K562 (cell line): ENCODE measurements around the gene TRAF7. TPM values are rescaled to one million over a fixed set of nuclear protein-coding genes. Genes with fewer than 3 reads are reported as not detected.
A peak's percentile ranks its signal among the peaks of the same experiment; 100 is the strongest.

Experiments
- ATAC-seq: fragments of 200-7000 bp; cut with Tn5 transposase; 3 replicates; pipeline ENCODE4 v1.9.1; 2020; ENCODE audit warnings: moderate library complexity
- BruUV-seq: library from RNA; stranded (reverse); fragments of 400-500 nt; replicated peaks from 2 replicates; lab custom pipeline; 2021; lab: Mats Ljungman, UMichigan
- CTCF ChIA-PET: fragments of 300-600 bp; formaldehyde crosslinking; extraction: SDS; loops from one replicate; lab custom pipeline; 2021; ENCODE audit warnings: low intra/inter-chr PET ratio; lab: Yijun Ruan, JAX
- POLR2A ChIA-PET: fragments of 300-600, 350-650 bp; sonication (Branson Sonifier 250); formaldehyde crosslinking; extraction: SDS; loops from one replicate; lab custom pipeline; 2021; ENCODE audit warnings: antibody characterized with exemption, inconsistent platforms; lab: Yijun Ruan, JAX
- DNase-seq, 4 experiments: peaks; one replicate each; pipeline versions ENCODE4 v3.0.0 to v3.0.0-alpha.2; 2011 to 2018; ENCODE audit warnings: low spot score in 3 of 4, mixed read lengths in 3 of 4; ENCODE audit errors: extremely low read depth in 1 of 4
- FAIRE-seq: peaks from 2 replicates; lab custom pipeline; 2011; peaks lifted over from hg19 to GRCh38; lab: Jason Lieb, UNC
- H2AFZ ChIP-seq: 2 replicates; pipeline ENCODE4 v1.6.0; 2011; ENCODE audit warnings: low read depth, low read length, control low read depth, inconsistent platforms
- H3K27ac ChIP-seq: fragments of 200-600 bp; 3 replicates; pipeline ENCODE4 v1.8.0; 2011; ENCODE audit warnings: low read depth, mild to moderate bottlenecking, control low read depth, inconsistent platforms, low read length, moderate library complexity, mixed read lengths; ENCODE audit errors: extremely low read depth
- H3K27me3 ChIP-seq, 2 experiments: fragments of 300-600 bp in 1 of 2; 2 replicates in 1 of 2; 3 replicates in 1 of 2; pipeline versions ENCODE4 v1.6.0 to v1.8.0; 2011; ENCODE audit warnings: inconsistent platforms in 2 of 2, low read length in 2 of 2, mild to moderate bottlenecking in 1 of 2, mixed read lengths in 1 of 2, moderate library complexity in 1 of 2; ENCODE audit not compliant: control insufficient read depth in 2 of 2, insufficient read depth in 2 of 2
- H3K36me3 ChIP-seq: fragments of 300-600 bp; 3 replicates; pipeline ENCODE4 v1.8.0; 2011; ENCODE audit warnings: mild to moderate bottlenecking, low read length, inconsistent platforms; ENCODE audit not compliant: control insufficient read depth, insufficient read depth
- H3K4me1 ChIP-seq, 2 experiments: fragments of 200-600 bp in 1 of 2; replicated peaks in 1 of 2; 2 replicates in 1 of 2; 3 replicates in 1 of 2; pipeline versions ENCODE4 v1.5.1 to v1.8.0; 2011; ENCODE audit warnings: inconsistent platforms in 2 of 2, low read length in 2 of 2, mild to moderate bottlenecking in 1 of 2, mixed read lengths in 1 of 2, moderate library complexity in 1 of 2; ENCODE audit not compliant: control insufficient read depth in 2 of 2, insufficient read depth in 2 of 2
- H3K4me2 ChIP-seq: 2 replicates; pipeline ENCODE4 v1.6.1; 2011; ENCODE audit warnings: low read length, control low read depth, inconsistent platforms, mixed read lengths; ENCODE audit not compliant: insufficient read depth
- H3K4me3 ChIP-seq: fragments of 200-600 bp; sonication (generic), shearing (Covaris generic); 2 replicates; pipeline ENCODE4 v1.5.1; 2016; ENCODE audit warnings: control low read depth, inconsistent platforms
- H3K79me2 ChIP-seq: fragments of 200-600 bp; 3 replicates; pipeline ENCODE4 v1.8.0; 2011; ENCODE audit warnings: low read length, inconsistent platforms; ENCODE audit not compliant: control insufficient read depth, insufficient read depth
- H3K9ac ChIP-seq, 2 experiments: 2 replicates each; pipeline versions ENCODE4 v1.6.0 to v1.6.1; 2011; ENCODE audit warnings: low read depth in 2 of 2, low read length in 2 of 2, control low read depth in 1 of 2, inconsistent platforms in 1 of 2, mild to moderate bottlenecking in 1 of 2, mixed read lengths in 1 of 2; ENCODE audit not compliant: insufficient read depth in 1 of 2
- H3K9me1 ChIP-seq: one replicate; pipeline ENCODE4 v1.6.0; 2011; ENCODE audit warnings: inconsistent platforms, mild to moderate bottlenecking, low read length, moderate library complexity; ENCODE audit not compliant: control insufficient read depth, insufficient read depth
- H3K9me3 ChIP-seq: replicated peaks from 2 replicates; pipeline ENCODE4 v1.5.1; 2011; ENCODE audit warnings: low read depth, low read length, inconsistent platforms; ENCODE audit not compliant: control insufficient read depth, insufficient read depth
- H4K20me1 ChIP-seq: replicated peaks from 2 replicates; pipeline ENCODE4 v1.6.1; 2011; ENCODE audit warnings: low read length, inconsistent platforms, mixed read lengths; ENCODE audit not compliant: control insufficient read depth, insufficient read depth
- E2F6 ChIP-seq, 2 experiments: IDR thresholded peaks; 2 replicates each; pipeline ENCODE4 v1.6.1; 2011; ENCODE audit warnings: borderline replicate concordance in 1 of 2, control low read depth in 1 of 2, low read depth in 1 of 2, low read length in 1 of 2, mild to moderate bottlenecking in 1 of 2, mixed read lengths in 1 of 2, moderate library complexity in 1 of 2; ENCODE audit not compliant: insufficient read depth in 1 of 2, insufficient read length in 1 of 2, poor library complexity in 1 of 2, severe bottlenecking in 1 of 2; ENCODE audit errors: extremely low read depth in 1 of 2
- HDAC6 ChIP-seq: IDR thresholded peaks from 2 replicates; pipeline ENCODE4 v1.6.1; 2012; ENCODE audit warnings: low read depth, mild to moderate bottlenecking, control low read depth, inconsistent platforms, low read length, moderate library complexity
- U2AF2 ChIP-seq: fragments of 200-400 bp; formaldehyde crosslinking; optimal IDR thresholded peaks from 2 replicates; pipeline ENCODE3; 2017; ENCODE audit warnings: low read depth, mild to moderate bottlenecking, low read length
- ZBTB33 ChIP-seq: sonication (generic); formaldehyde crosslinking; IDR thresholded peaks from 2 replicates; pipeline ENCODE4 v1.8.1; 2023; ENCODE audit warnings: mild to moderate bottlenecking, missing genetic modification reagents
- WGBS: fragments of 100-300 bp; shearing (Covaris generic); methylation state at CpG from one replicate; pipeline ENCODE4 v1.1.6; 2016; ENCODE audit warnings: low coverage, mixed read lengths; ENCODE audit not compliant: insufficient coverage; ENCODE audit errors: missing lambda C conversion rate; 5-methylcytosine and 5-hydroxymethylcytosine counted together
- in situ Hi-C: fragments of 300-500 bp; cut with MboI; formaldehyde crosslinking; loops from 4 replicates; pipeline ENCODE4 v1.15.0; 2018; ENCODE audit warnings: inconsistent platforms, mixed read lengths
- intact Hi-C: fragments of 100-400 bp; cut with micrococcal nuclease; formaldehyde crosslinking; loops from 2 replicates; pipeline ENCODE4 v1.14.2; 2022
- polyA plus RNA-seq, 8 experiments: library from polyadenylated mRNA; depleted of rRNA in 4 of 8; stranded (reverse) in 5 of 8; unstranded in 3 of 8; fragments of >200 nt; fragmentation: Nextera tagmentation in 2 of 8; fragmentation: Illumina TruSeq in 1 of 8; extraction: Ambion mirVana in 2 of 8; extraction: Trizol in 1 of 8; gene quantifications; 2 replicates each; pipeline versions ENCODE4 v1.2.1 to v1.2.3, GENCODE V29; 2011 to 2014; ENCODE audit warnings: inconsistent platforms in 1 of 8, missing spikeins in 1 of 8
- total RNA-seq, 7 experiments: library from RNA; depleted of rRNA in 6 of 7; stranded (reverse); fragments of >200 nt in 6 of 7; fragmentation: Illumina TruSeq in 2 of 7; extraction: Trizol in 2 of 7; gene quantifications; 2 replicates each; pipeline versions ENCODE4 v1.2.1 to v1.2.3, GENCODE V29; 2011 to 2021; ENCODE audit warnings: low replicate concordance in 1 of 7

TRAF7 gene
- total and polyA plus RNA-seq, 9 of the 15 experiments (the other 6 are each of a cell fraction or from before 2014, with no cell fraction given): 1.1 to 113 (median 41.6) TPM

- H4K20me1 ChIP-seq: no peaks in the 10 kb centered on the region
- no TSS peak for BruUV-seq
- no peak overlapping the region for H3K27ac ChIP-seq
- FAIRE-seq (no peak), DNase-seq (no peak)
- H3K4me3 ChIP-seq: no peak overlapping the region
- no peaks in the 10 kb centered on the region for H3K9me1 ChIP-seq
- POLR2A ChIA-PET: interaction anchor here (0.7 to 1.9 kb wide), 4 partner anchors 9 to 71 kb away, joined by 4 to 6 read pairs (median 6); partner anchors contain the start of gene TRAF7
- H3K36me3 ChIP-seq: no peaks in the 10 kb centered on the region
- intact Hi-C loops (no loop called here), in situ Hi-C loops (no loop called here)
- no peaks in the 10 kb centered on the region for H3K9me3 ChIP-seq
- TF ChIP-seq U2AF2: no peak
- TF ChIP-seq, all 486 proteins: peak for 0
- Histone ChIP-seq H3K27me3 (no peaks in the 10 kb centered on the region), H3K4me2 (no peak overlapping the region), H3K9ac (0 out of 4 replicates have a peak overlapping the region, but pooled peaks of 1 of the 2 experiments have one; percentile 56), H2AFZ (no peak overlapping the region), H3K79me2 (no peaks in the 10 kb centered on the region), H3K4me1 (peaks cover 2 to 88% of the 10 kb centered on the region in 2 experiments; a peak in 3 of 5 replicates)
- CTCF ChIA-PET: no interaction called here
- no peak for ATAC-seq
- 69% methylated on average over 19 of the region's 19 CpGs for WGBS
Observed at GRCh38 chr16:2184346-2184745, 28.8 kb downstream of the TRAF7 start.

- intact Hi-C loops (no loop called here), in situ Hi-C loops (no loop called here)
- TF ChIP-seq E2F6 (IDR thresholded peaks at IDR 0.05; ENCODE audit: borderline replicate concordance in 1 of 2, extremely low read depth in 1 of 2, insufficient read depth in 1 of 2, insufficient read length in 1 of 2, low read depth in 1 of 2, low read length in 1 of 2, poor library complexity in 1 of 2, severe bottlenecking in 1 of 2) (peak in 1 of 2 experiments; percentile 19), ZBTB33 (CRISPR knock-in tag) (peak; percentile 67), HDAC6 (no peak)
- H3K79me2 ChIP-seq: no peaks in the 10 kb centered on the region
- H3K4me2 ChIP-seq: no peak overlapping the region
- ATAC-seq (no peak), DNase-seq (no peak), FAIRE-seq (no peak)
- H3K9me1 ChIP-seq: no peaks in the 10 kb centered on the region
- H3K36me3 ChIP-seq: no peaks in the 10 kb centered on the region
- H4K20me1 ChIP-seq: no peaks in the 10 kb centered on the region
- peaks cover 2 to 87% of the 10 kb centered on the region in 2 experiments; a peak in 3 of 5 replicates for H3K4me1 ChIP-seq
- no peak overlapping the region for H3K27ac ChIP-seq
- H3K4me3 ChIP-seq: no peak overlapping the region
- CTCF ChIA-PET: no interaction called here
- H3K9ac ChIP-seq: peak overlapping the region in 1 of 2 experiments; percentile 10; a peak in 1 of 4 replicates
- BruUV-seq: no TSS peak
- 43% methylated on average over 15 of the region's 20 CpGs for WGBS
- H3K27me3 ChIP-seq: no peaks in the 10 kb centered on the region
- H2AFZ ChIP-seq: no peak overlapping the region
- H3K9me3 ChIP-seq: no peaks in the 10 kb centered on the region
- POLR2A ChIA-PET: interaction anchor here (0.7 to 1.9 kb wide), 3 partner anchors 8 to 30 kb away, joined by 4 to 6 read pairs (median 4); partner anchors contain the start of gene TRAF7
Observed at GRCh38 chr16:2184962-2185361, 29.4 kb downstream of the TRAF7 start.
